ENCODE results near the gene CENPO. TPM values are rescaled to one million over a fixed set of nuclear protein-coding genes. Genes with fewer than 3 reads are reported as not detected.
A peak's percentile ranks its signal among the peaks of the same experiment; 100 is the strongest.

CENPO gene
- total RNA-seq, 1 experiment from 2014 or later = 39.3 TPM

GRCh38 chr2:24828238-24828996 lies 35.2 kb downstream of the CENPO start:
- Histone ChIP-seq H3K9me3 (ENCODE audit: control insufficient read depth, insufficient read depth, low read depth, low read length) (no peaks in the 10 kb centered on the region), H3K4me1 (ENCODE audit: control insufficient read depth, insufficient read depth, low read length) (peaks cover 11% of the 10 kb centered on the region), H3K36me3 (ENCODE audit: control insufficient read depth, insufficient read depth, low read length) (no peaks in the 10 kb centered on the region), H3K27me3 (ENCODE audit: control insufficient read depth, insufficient read depth, low read length) (no peaks in the 10 kb centered on the region), H3K27ac (ENCODE audit: low read length) (no peak overlapping the region), H3K4me3 (ENCODE audit: low read depth in 2 of 2, low read length in 2 of 2) (no peak overlapping the region)
- DNase-seq (ENCODE audit: low read depth, low spot score) (no peak), ATAC-seq (no peak)
- in situ Hi-C loops (cut with HindIII; ENCODE audit: low pct_unique_long_range_greater_than_20kb, low sequenced_read_pairs) = no loop called here
- no TSS peak for BruUV-seq (replicated peaks)
- POLR2A ChIA-PET = no interaction called here
- intact Hi-C loops (cut with micrococcal nuclease; ENCODE audit: unreplicated experiment) = no loop called here
- CTCF ChIA-PET = interaction anchor here (0.5 to 2.4 kb wide), 3 partner anchors 135 to 526 kb away, joined by 3 to 13 read pairs (median 3); no protein-coding TSS in a partner anchor
- TF ChIP-seq CTCF (IDR thresholded peaks at IDR 0.05) (no peak), POLR2AphosphoS5 (IDR thresholded peaks at IDR 0.05; ENCODE audit: low read depth, low read length) (0 out of 2 replicates have a peak, but pooled peaks have one; percentile 11)

GRCh38 chr2:24830351-24830750 lies 37.1 kb downstream of the CENPO start:
- Histone ChIP-seq H3K4me1 (ENCODE audit: control insufficient read depth, insufficient read depth, low read length) (peaks cover 11% of the 10 kb centered on the region), H3K36me3 (ENCODE audit: control insufficient read depth, insufficient read depth, low read length) (no peaks in the 10 kb centered on the region), H3K27me3 (ENCODE audit: control insufficient read depth, insufficient read depth, low read length) (no peaks in the 10 kb centered on the region), H3K4me3 (ENCODE audit: low read depth in 2 of 2, low read length in 2 of 2) (no peak overlapping the region), H3K27ac (ENCODE audit: low read length) (no peak overlapping the region), H3K9me3 (ENCODE audit: control insufficient read depth, insufficient read depth, low read depth, low read length) (no peaks in the 10 kb centered on the region)
- ChIA-PET POLR2A (interaction anchor here (0.7 kb wide), 1 partner anchor 90 kb away, joined by 7 read pairs; no protein-coding TSS in a partner anchor), CTCF (interaction anchor here (0.6 to 0.9 kb wide), 4 partner anchors 35 to 420 kb away, joined by 3 to 6 read pairs (median 4); no protein-coding TSS in a partner anchor)
- in situ Hi-C loops (cut with HindIII; ENCODE audit: low pct_unique_long_range_greater_than_20kb, low sequenced_read_pairs) = no loop called here
- DNase-seq (ENCODE audit: low read depth, low spot score) (no peak), ATAC-seq (no peak)
- intact Hi-C loops (cut with micrococcal nuclease; ENCODE audit: unreplicated experiment) = no loop called here
- no TSS peak for BruUV-seq (replicated peaks)
- TF ChIP-seq TCF7L2 (IDR thresholded peaks at IDR 0.05; ENCODE audit: low read depth, low read length) = no peak
- TF ChIP-seq CTCF (IDR thresholded peaks at IDR 0.05) = no peak
- TF ChIP-seq SIN3A (IDR thresholded peaks at IDR 0.05; ENCODE audit: borderline replicate concordance, insufficient read depth, low read depth, low read length) = no peak
- no peak for TF ChIP-seq POLR2AphosphoS5 (IDR thresholded peaks at IDR 0.05; ENCODE audit: low read depth, low read length)

GRCh38 chr2:24830786-24831185 lies 37.6 kb downstream of the CENPO start:
- BruUV-seq (replicated peaks) = no TSS peak
- no peak for DNase-seq (ENCODE audit: low read depth, low spot score)
- Histone ChIP-seq H3K27ac (ENCODE audit: low read length) (no peak overlapping the region), H3K4me1 (ENCODE audit: control insufficient read depth, insufficient read depth, low read length) (peaks cover 11% of the 10 kb centered on the region), H3K4me3 (ENCODE audit: low read depth in 2 of 2, low read length in 2 of 2) (no peak overlapping the region), H3K27me3 (ENCODE audit: control insufficient read depth, insufficient read depth, low read length) (no peaks in the 10 kb centered on the region), H3K9me3 (ENCODE audit: control insufficient read depth, insufficient read depth, low read depth, low read length) (no peaks in the 10 kb centered on the region), H3K36me3 (ENCODE audit: control insufficient read depth, insufficient read depth, low read length) (no peaks in the 10 kb centered on the region)
- no peak for ATAC-seq
- in situ Hi-C loops (cut with HindIII; ENCODE audit: low pct_unique_long_range_greater_than_20kb, low sequenced_read_pairs) = no loop called here
- intact Hi-C loops (cut with micrococcal nuclease; ENCODE audit: unreplicated experiment) = no loop called here
- POLR2A ChIA-PET = interaction anchor here (0.7 kb wide), 1 partner anchor 90 kb away, joined by 7 read pairs; no protein-coding TSS in a partner anchor
- TF ChIP-seq REST (IDR thresholded peaks at IDR 0.05; ENCODE audit: insufficient read depth in 1 of 2, low read depth in 2 of 2, low read length in 1 of 2) (no peak), POLR2AphosphoS5 (IDR thresholded peaks at IDR 0.05; ENCODE audit: low read depth, low read length) (no peak), TCF7L2 (IDR thresholded peaks at IDR 0.05; ENCODE audit: low read depth, low read length) (no peak), CTCF (IDR thresholded peaks at IDR 0.05) (no peak), SIN3A (IDR thresholded peaks at IDR 0.05; ENCODE audit: borderline replicate concordance, insufficient read depth, low read depth, low read length) (no peak)
- CTCF ChIA-PET = interaction anchor here (0.6 to 0.9 kb wide), 4 partner anchors 34 to 420 kb away, joined by 3 to 6 read pairs (median 4); no protein-coding TSS in a partner anchor
